Measurements from ENCODE around the gene AP2A1. TPM values are rescaled to one million over a fixed set of nuclear protein-coding genes. Genes with fewer than 3 reads are reported as not detected.
A peak's percentile ranks its signal among the peaks of the same experiment; 100 is the strongest.

Gene AP2A1
- total and polyA plus RNA-seq, 2 donors = 37.3 to 95.4 TPM

DNA sequence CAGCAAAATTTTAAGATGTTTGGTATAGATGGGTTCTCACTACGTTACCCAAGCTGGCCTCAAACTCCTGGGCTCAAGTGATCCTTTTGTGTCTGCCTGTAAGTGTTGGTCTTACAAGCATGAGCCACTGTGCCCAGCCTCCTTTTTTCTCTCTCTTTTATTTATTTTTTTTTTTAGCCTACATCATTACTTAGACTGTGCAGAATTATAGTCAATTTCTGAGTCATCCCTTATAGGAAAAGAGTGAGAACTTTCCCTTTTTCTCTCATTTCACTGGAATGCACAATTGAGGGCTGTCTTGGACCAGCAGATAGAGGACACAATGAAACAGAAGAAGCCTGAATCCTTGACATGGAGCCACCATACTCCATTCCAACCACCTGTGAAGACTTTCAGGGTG, 17.0 kb upstream of the AP2A1 start:
- H3K4me3 ChIP-seq (ENCODE audit: low read depth, low read length) = no peak overlapping the region
- DNase-seq (ENCODE audit: extremely low spot score) = no peak
- no peaks in the 10 kb centered on the region for H3K36me3 ChIP-seq (ENCODE audit: insufficient read depth)
- H3K27ac ChIP-seq (ENCODE audit: low read depth) = no peak overlapping the region
- no peaks in the 10 kb centered on the region for H3K4me1 ChIP-seq (ENCODE audit: insufficient read depth)
- 59% methylated on average over 1 of the region's 1 CpG for WGBS

DNA sequence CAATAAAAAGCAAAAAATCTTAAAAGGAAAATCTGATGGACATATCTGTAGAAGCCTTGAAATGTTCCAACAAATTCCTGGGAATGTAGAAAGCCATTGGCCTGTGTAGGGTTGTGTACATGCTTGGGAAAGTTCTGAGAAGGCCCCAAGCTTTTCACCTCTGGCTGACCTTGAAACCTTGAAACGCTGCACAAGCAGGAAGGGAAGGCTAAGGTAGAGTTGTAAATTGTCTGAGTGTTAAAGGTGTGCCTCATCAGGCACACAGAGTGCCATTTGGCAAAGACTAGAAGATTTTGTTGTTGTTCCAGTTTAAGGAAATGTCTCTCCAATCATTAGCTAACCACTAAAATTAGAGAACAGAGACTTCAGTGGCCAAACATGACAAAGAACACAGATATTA, 14.1 kb upstream of the AP2A1 start:
- Histone ChIP-seq H3K4me1 (ENCODE audit: insufficient read depth) (no peaks in the 10 kb centered on the region), H3K27ac (ENCODE audit: low read depth) (no peak overlapping the region), H3K36me3 (ENCODE audit: insufficient read depth) (no peaks in the 10 kb centered on the region), H3K4me3 (ENCODE audit: low read depth, low read length) (no peak overlapping the region)
- DNase-seq (ENCODE audit: extremely low spot score) = no peak
- 76% methylated on average over 1 of the region's 1 CpG for WGBS

DNA sequence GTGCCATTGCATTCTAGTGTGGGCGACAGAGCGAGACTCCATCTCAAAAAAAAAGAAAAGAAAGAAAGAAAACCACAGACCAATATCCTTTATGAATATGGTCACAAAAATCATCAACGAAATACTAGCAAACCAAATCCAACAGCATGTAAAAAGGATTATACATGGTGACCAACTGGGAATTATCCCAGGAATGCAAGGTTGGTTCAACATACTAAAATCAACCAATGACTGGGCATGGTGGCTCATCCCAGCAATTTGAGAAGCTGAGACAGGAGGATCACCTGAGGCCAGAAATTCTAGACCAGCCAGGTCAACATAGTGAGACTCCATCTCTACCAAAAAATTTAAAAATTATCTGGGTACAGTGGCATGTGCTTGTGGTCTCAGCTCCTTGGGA, 10.8 kb upstream of the AP2A1 start:
- Histone ChIP-seq H3K4me1 (ENCODE audit: insufficient read depth) (no peaks in the 10 kb centered on the region), H3K36me3 (ENCODE audit: insufficient read depth) (no peaks in the 10 kb centered on the region), H3K27ac (ENCODE audit: low read depth) (no peak overlapping the region), H3K4me3 (ENCODE audit: low read depth, low read length) (no peak overlapping the region)
- WGBS = 97% methylated on average over 3 of the region's 3 CpGs
- no peak for DNase-seq (ENCODE audit: extremely low spot score)

DNA sequence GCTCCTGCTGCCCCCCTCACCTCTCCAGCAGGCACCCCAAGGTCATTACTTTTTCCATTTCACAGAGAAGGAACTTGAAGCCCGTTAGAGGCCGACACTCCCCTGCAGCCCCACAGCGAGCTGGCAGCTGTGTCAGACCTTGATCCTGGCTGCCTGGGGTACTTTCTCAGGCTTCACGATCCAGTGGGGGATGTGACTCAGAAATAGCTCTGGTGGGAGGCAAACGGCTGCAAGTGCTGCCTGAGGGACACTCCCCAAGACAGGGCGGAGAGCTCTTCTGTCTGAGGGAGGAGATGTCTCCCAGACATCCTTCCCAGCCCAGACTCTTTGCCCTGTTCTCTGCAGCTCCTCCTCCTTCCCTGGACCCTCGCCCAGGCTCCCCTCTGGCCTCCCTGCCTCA, 8.5 kb upstream of the AP2A1 start:
- 31% methylated on average over 7 of the region's 7 CpGs for WGBS
- no peak overlapping the region for H3K27ac ChIP-seq (ENCODE audit: low read depth)
- no peak for DNase-seq (ENCODE audit: extremely low spot score)
- H3K4me3 ChIP-seq (ENCODE audit: low read depth, low read length) = no peak overlapping the region
- no peaks in the 10 kb centered on the region for H3K4me1 ChIP-seq (ENCODE audit: insufficient read depth)
- no peaks in the 10 kb centered on the region for H3K36me3 ChIP-seq (ENCODE audit: insufficient read depth)

DNA sequence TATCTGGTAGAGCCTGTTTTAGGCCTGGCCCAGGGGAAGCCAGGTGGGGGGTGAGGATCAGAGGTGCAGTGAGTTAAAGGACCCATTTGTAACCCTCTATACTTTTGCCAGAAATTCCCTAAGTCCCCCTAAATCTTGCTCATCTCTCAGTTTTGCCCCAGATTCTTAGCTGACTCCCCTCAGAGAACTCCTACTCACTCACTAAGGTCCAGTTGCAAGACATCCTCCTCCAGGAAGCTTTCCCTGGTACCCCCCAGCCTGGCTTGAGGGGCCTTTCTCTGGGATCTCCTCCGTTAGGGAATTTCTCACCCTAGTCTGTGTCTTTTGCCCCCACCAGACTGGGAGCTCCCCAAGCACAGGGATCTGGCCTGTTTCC, 5.6 kb upstream of the AP2A1 start:
- Histone ChIP-seq H3K36me3 (ENCODE audit: insufficient read depth) (no peaks in the 10 kb centered on the region), H3K4me3 (ENCODE audit: low read depth, low read length) (no peak overlapping the region), H3K27ac (ENCODE audit: low read depth) (no peak overlapping the region), H3K4me1 (ENCODE audit: insufficient read depth) (no peaks in the 10 kb centered on the region)
- WGBS = 84% methylated on average over 1 of the region's 1 CpG
- no peak for DNase-seq (ENCODE audit: extremely low spot score)

DNA sequence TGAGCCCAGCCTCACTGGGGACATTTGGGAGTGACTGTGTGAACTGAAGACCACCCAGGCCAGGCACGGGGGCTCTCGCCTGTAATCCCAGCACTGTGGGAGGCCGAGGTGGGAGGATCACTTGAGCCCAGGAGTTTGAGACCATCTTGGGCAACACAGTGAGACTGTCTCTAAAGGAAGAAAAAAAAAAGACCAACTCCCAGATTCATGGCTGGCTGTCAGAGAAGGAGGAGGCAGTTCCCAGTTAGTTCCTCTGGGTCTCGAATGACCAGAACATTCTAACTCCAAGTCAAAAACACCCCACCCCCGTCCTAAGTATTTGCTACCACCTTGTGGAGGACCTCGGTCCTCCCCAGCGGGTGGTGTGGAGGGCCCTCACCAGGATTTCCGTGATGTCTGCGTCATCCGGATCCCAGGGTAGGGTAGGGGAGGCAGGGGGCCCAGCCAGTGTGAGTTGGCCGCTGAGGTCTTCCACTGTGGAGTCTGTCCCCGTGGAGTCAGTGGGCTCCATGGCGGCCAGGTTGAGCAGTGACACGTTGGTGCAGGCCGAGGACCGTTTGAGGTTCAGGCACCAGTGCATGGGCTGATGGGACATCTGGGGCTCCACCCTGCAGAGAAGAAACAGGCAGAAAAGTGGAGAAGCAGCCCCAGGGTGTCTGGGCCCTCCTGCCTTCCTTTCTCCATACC, 5.0 kb upstream of the AP2A1 start:
- DNase-seq (ENCODE audit: extremely low spot score) = no peak
- no peak overlapping the region for H3K4me3 ChIP-seq (ENCODE audit: low read depth, low read length)
- H3K27ac ChIP-seq (ENCODE audit: low read depth) = no peak overlapping the region
- H3K4me1 ChIP-seq (ENCODE audit: insufficient read depth) = no peaks in the 10 kb centered on the region
- 46% methylated on average over 16 of the region's 16 CpGs for WGBS
- H3K36me3 ChIP-seq (ENCODE audit: insufficient read depth) = no peaks in the 10 kb centered on the region

DNA sequence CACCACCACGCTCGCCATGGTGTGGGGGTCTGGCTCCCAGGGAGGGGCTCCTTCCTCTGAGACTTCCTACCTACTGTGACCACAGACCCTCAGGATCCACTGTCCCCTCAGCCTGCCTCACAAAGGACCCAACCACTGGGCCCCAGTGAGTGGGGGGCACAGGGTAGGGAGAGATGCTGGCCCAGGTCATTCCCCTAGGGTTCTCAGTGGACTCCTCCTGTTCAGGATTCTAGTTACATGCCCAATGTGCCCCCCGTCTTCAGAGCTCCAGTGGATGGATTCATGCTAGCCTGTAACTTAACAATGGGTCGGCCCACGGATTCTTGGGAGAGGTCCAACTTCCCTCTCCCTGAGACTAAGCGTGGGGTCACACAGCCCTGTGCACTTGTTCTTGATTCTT, 3.6 kb upstream of the AP2A1 start, which contains the start of gene TSKS:
Gene TSKS, minus strand, starts transcription at position 77 of the 400 bp plus-strand sequence. Its CDS starts 59 bp downstream, at position 18.
- Histone ChIP-seq H3K4me1 (ENCODE audit: insufficient read depth) (peaks cover 2% of the 10 kb centered on the region), H3K4me3 (ENCODE audit: low read depth, low read length) (no peak within 1 kb of the TSS), H3K27ac (ENCODE audit: low read depth) (no peak within 1 kb of the TSS), H3K36me3 (ENCODE audit: insufficient read depth) (no peaks in the 10 kb centered on the region)
- no peak for DNase-seq (ENCODE audit: extremely low spot score)
- WGBS = 74% methylated on average over 6 of the region's 6 CpGs

DNA sequence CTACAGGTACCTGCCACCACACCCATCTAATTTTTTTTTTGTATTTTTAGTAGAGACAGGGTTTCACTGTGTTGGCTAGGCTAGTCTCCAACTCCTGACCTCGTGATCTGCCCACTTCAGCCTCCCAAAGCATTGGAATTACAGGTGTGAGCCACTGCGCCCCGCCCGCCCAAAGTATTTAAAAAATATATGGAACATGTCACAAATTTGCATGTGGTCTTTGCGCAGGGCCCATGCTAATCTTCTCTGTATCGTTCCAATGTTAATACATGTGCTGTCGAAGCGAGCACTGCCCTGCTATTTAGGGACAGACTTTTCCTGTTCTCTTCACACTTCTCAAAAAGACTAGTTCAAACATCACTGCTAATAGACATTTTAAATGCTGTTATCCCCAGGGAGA, 2.5 kb upstream of the AP2A1 start:
- Histone ChIP-seq H3K4me1 (ENCODE audit: insufficient read depth) (peaks cover 2% of the 10 kb centered on the region), H3K4me3 (ENCODE audit: low read depth, low read length) (no peak overlapping the region), H3K27ac (ENCODE audit: low read depth) (no peak overlapping the region), H3K36me3 (ENCODE audit: insufficient read depth) (no peaks in the 10 kb centered on the region)
- WGBS = 87% methylated on average over 8 of the region's 8 CpGs
- DNase-seq (ENCODE audit: extremely low spot score) = no peak

DNA sequence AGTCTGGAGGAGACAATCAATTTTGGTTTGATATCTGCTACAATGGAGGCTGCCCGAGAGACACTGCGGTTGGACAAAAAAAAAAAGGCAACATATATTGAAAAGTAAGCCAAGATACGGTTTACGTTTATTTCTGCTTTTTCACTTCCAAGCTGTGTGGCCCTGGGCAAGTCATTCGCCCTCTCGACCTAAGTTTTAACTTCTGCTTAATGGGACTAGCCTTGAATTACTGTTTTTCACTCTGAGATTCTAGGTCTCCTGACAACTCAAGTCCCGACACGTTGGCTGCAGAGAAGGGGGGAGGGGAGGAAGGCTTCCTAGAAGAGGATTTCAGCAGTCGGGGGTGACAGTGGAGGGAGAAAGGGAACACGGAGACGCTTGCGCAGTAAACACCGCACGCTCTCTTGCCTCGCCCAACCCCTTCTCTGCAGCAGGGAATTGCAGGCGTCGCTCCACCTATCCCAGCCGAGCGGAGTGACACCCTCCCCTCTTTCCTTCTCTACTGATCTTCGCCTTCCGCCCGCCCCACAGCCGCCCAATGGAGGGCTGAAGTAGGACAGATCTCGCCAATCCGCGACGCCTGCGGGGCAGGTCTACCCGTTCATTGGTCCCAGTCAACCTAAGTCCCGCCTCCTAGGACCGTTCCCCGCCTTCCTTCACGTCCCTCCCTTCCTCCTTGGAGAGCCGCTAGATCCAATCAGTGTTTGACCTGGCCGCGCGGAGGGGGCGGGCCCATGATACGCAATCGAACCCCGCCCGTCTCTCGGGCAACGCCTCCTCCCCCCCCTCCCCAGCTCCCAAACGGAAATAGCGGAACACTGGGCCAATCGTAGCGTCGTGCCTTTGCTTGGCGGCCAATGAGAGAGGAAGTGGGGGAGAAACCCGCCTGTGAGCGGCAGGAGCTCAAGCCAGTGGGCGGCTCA, 533 bp upstream of the AP2A1 start:
- Histone ChIP-seq H3K4me3 (ENCODE audit: low read depth, low read length) (peak overlapping the region; percentile 87), H3K36me3 (ENCODE audit: insufficient read depth) (no peaks in the 10 kb centered on the region), H3K4me1 (ENCODE audit: insufficient read depth) (peaks cover 2% of the 10 kb centered on the region), H3K27ac (ENCODE audit: low read depth) (peak overlapping the region; percentile 78)
- peak; percentile 99 for DNase-seq (ENCODE audit: extremely low spot score)
- 1% methylated on average over 53 of the region's 53 CpGs for WGBS

DNA sequence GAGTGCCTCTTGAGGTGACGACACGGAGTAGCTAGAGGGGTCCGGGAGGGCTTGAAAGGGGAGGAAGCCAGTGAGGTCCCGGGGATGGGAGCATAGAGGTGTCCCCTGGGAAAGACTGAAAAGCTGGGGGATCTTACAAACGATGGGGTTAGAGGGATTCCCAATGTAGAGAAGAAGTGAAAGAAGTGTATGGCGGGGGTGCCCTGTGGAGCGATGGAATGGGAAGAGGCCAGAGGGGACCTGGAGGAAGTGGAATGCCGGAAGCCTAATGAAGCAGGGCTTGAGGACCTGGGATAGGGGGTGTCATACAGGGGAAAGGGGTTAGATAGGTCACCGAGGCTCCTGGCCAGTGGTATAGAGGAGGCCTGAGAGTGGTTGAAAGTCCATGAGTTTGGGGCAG, 580 bp downstream of the AP2A1 start:
- no peak for DNase-seq (ENCODE audit: extremely low spot score)
- H3K27ac ChIP-seq (ENCODE audit: low read depth) = peak overlapping the region; percentile 89
- WGBS = under 1% methylated on average over 9 of the region's 9 CpGs
- no peaks in the 10 kb centered on the region for H3K36me3 ChIP-seq (ENCODE audit: insufficient read depth)
- peaks cover 2% of the 10 kb centered on the region for H3K4me1 ChIP-seq (ENCODE audit: insufficient read depth)
- H3K4me3 ChIP-seq (ENCODE audit: low read depth, low read length) = peak overlapping the region; percentile 87

DNA sequence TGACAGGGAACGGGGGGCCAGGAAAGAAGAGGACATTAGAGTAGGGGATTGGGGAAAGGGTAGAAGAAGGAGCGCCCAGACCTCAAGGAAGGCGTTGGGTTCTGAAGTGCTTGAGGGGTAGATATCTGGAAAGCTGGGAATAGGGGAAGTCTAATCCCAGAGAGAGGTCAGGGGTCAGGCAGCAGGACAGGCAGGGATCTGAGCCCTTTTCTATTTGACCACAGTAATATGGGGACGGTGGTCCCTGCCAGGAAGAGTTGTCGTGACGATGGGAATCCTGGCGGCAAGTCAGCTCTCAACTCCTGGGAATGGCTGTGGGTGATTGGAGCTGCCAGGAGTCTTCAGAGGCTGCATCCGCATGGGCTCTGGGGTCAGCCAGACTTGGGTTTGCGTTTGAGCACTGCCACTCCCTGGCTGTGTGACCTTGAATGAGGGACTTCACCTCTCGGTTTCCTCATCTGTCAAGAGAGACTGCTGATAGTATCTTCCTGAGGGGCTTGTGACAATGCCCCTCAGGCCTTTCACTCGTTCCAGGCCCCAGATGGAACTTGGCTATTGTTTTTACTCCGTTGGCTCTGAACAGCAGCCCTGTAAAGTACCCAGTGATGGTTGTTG, 1.3 kb downstream of the AP2A1 start:
- Histone ChIP-seq H3K36me3 (ENCODE audit: insufficient read depth) (no peaks in the 10 kb centered on the region), H3K27ac (ENCODE audit: low read depth) (no peak overlapping the region), H3K4me3 (ENCODE audit: low read depth, low read length) (peak overlapping the region; percentile 87), H3K4me1 (ENCODE audit: insufficient read depth) (peaks cover 2% of the 10 kb centered on the region)
- WGBS = 49% methylated on average over 12 of the region's 12 CpGs
- no peak for DNase-seq (ENCODE audit: extremely low spot score)

DNA sequence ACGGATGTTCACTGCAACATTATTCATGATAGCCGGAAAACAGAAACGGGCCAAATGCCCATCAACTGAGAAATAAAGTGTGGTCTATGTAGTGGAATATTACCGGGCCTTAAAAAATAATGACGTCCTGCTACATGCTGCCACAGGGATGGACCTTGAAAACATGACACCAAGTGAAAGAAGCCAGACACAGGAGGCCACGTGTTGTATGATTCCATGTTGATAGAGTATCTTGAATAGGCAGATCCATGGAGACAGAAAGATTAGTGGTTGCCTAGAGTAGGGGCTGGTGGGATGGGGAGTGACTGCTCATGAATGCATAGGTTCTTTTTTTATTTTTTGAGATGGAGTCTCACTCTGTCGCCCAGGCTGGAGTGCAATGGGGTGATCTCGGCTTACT, 3.7 kb downstream of the AP2A1 start:
- Histone ChIP-seq H3K27ac (ENCODE audit: low read depth) (no peak overlapping the region), H3K4me3 (ENCODE audit: low read depth, low read length) (no peak overlapping the region), H3K36me3 (ENCODE audit: insufficient read depth) (no peaks in the 10 kb centered on the region), H3K4me1 (ENCODE audit: insufficient read depth) (peaks cover 2% of the 10 kb centered on the region)
- WGBS = 82% methylated on average over 8 of the region's 8 CpGs
- DNase-seq (ENCODE audit: extremely low spot score) = no peak

DNA sequence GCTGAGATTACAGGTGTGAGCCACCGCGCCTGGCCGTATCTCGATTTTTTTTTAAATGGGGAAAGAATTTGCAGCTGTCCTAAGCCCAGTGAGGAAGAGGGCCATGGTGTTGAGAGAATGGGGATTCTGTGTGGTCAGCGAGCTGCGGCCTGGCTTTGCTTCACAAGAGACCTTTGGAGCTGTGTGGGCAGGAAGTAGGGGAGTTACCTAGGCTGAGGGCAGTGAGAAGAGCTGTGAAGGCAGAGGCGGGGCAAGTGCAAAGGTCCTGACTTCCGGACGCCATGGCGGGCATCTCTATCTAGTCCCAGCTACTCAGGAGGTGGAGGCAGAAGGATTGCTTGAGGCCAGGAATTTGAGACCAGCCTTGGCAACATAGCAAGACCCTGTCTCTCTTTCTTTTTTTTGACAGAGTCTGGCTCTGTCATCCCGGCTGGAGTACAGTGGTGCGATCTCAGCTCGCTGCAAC, 4.9 kb downstream of the AP2A1 start:
- H3K4me1 ChIP-seq (ENCODE audit: insufficient read depth) = peaks cover 2% of the 10 kb centered on the region
- no peak overlapping the region for H3K4me3 ChIP-seq (ENCODE audit: low read depth, low read length)
- no peak overlapping the region for H3K27ac ChIP-seq (ENCODE audit: low read depth)
- no peaks in the 10 kb centered on the region for H3K36me3 ChIP-seq (ENCODE audit: insufficient read depth)
- 83% methylated on average over 13 of the region's 13 CpGs for WGBS
- DNase-seq (ENCODE audit: extremely low spot score) = no peak
